Keratinocyte (primary cell): ENCODE measurements around the gene EIF6. TPM values are rescaled to one million over a fixed set of nuclear protein-coding genes. Genes with fewer than 3 reads are reported as not detected.

Experiments
- DNase-seq: peaks from one replicate; pipeline ENCODE4 v3.0.0-alpha.2; 2011; ENCODE audit warnings: low read depth, missing footprints, low spot score
- FAIRE-seq: peaks from 2 replicates; lab custom pipeline; 2011; peaks lifted over from hg19 to GRCh38; lab: Jason Lieb, UNC
- H2AFZ ChIP-seq: 2 replicates; pipeline ENCODE4 v1.6.0; 2012; ENCODE audit warnings: low read length, control low read depth, inconsistent platforms; ENCODE audit not compliant: control insufficient read depth
- H3K27ac ChIP-seq: 2 replicates; pipeline ENCODE4 v1.5.1; 2011; ENCODE audit warnings: low read length; ENCODE audit not compliant: control insufficient read depth, insufficient read depth
- H3K27me3 ChIP-seq: 3 replicates; pipeline ENCODE4 v1.6.0; 2011; ENCODE audit warnings: low read length; ENCODE audit not compliant: control insufficient read depth, insufficient read depth; ENCODE audit errors: extremely low read depth
- H3K36me3 ChIP-seq, 2 experiments: 2 replicates in 1 of 2; 3 replicates in 1 of 2; pipeline ENCODE4 v1.5.1; 2011; ENCODE audit warnings: low read length in 2 of 2, mild to moderate bottlenecking in 1 of 2; ENCODE audit not compliant: control insufficient read depth in 2 of 2, insufficient read depth in 2 of 2; ENCODE audit errors: extremely low read depth in 1 of 2
- H3K4me1 ChIP-seq: 3 replicates; pipeline ENCODE4 v1.5.1; 2011; ENCODE audit warnings: low read length; ENCODE audit not compliant: control insufficient read depth, insufficient read depth; ENCODE audit errors: extremely low read depth
- H3K4me2 ChIP-seq: 3 replicates; pipeline ENCODE4 v1.6.0; 2011; ENCODE audit warnings: low read depth, low read length; ENCODE audit not compliant: control insufficient read depth, insufficient read depth; ENCODE audit errors: extremely low read depth
- H3K4me3 ChIP-seq, 3 experiments: fragments of 200-600 bp in 1 of 3; sonication (generic) in 1 of 3; 2 replicates in 2 of 3; 3 replicates in 1 of 3; pipeline ENCODE4 v1.5.1; 2011 to 2016; ENCODE audit warnings: low read length in 3 of 3, mild to moderate bottlenecking in 3 of 3, control low read depth in 2 of 3, inconsistent platforms in 1 of 3, low read depth in 1 of 3, mixed read lengths in 1 of 3, mixed run types in 1 of 3, moderate library complexity in 1 of 3; ENCODE audit not compliant: control insufficient read depth in 2 of 3, insufficient read depth in 2 of 3; ENCODE audit errors: extremely low read depth in 1 of 3
- H3K79me2 ChIP-seq: 2 replicates; pipeline ENCODE4 v1.6.0; 2012; ENCODE audit warnings: low read length; ENCODE audit not compliant: control insufficient read depth, insufficient read depth
- H3K9ac ChIP-seq: 3 replicates; pipeline ENCODE4 v1.6.0; 2011; ENCODE audit warnings: low read length; ENCODE audit not compliant: control insufficient read depth, insufficient read depth; ENCODE audit errors: extremely low read depth
- H3K9me1 ChIP-seq: 3 replicates; pipeline ENCODE4 v1.6.0; 2011; ENCODE audit warnings: low read length; ENCODE audit not compliant: control insufficient read depth, insufficient read depth; ENCODE audit errors: extremely low read depth
- H3K9me3 ChIP-seq: 2 replicates; pipeline ENCODE4 v1.5.1; 2012; ENCODE audit warnings: low read depth, low read length; ENCODE audit not compliant: control insufficient read depth
- H4K20me1 ChIP-seq: 3 replicates; pipeline ENCODE4 v1.6.0; 2011; ENCODE audit warnings: low read length; ENCODE audit not compliant: control insufficient read depth, insufficient read depth; ENCODE audit errors: extremely low read depth
- CTCF ChIP-seq, 3 experiments: IDR thresholded peaks in 1 of 3; conservative IDR thresholded peaks in 1 of 3; optimal IDR thresholded peaks in 1 of 3; 2 replicates in 2 of 3; 3 replicates in 1 of 3; pipeline versions ENCODE3 to v1.5.1; 2011; ENCODE audit warnings: low read length in 3 of 3, mild to moderate bottlenecking in 3 of 3, moderate library complexity in 2 of 3, control low read depth in 1 of 3, inconsistent platforms in 1 of 3; ENCODE audit not compliant: insufficient read depth in 2 of 3; ENCODE audit errors: extremely low read depth in 1 of 3
- EZH2 ChIP-seq: IDR thresholded peaks from one replicate; pipeline ENCODE4 v1.6.1; 2012; ENCODE audit warnings: inconsistent platforms, mild to moderate bottlenecking, low read length, moderate library complexity
- dilution Hi-C: fragments of 300-500 bp; cut with MboI; formaldehyde crosslinking; loops from one replicate; pipeline ENCODE4 v1.7.0; 2020; ENCODE audit warnings: low sequenced_read_pairs; ENCODE audit not compliant: extremely low pct_ligation_motif_present
- polyA plus RNA-seq, 5 experiments: library from polyadenylated mRNA; depleted of rRNA in 3 of 5; stranded (reverse) in 3 of 5; stranded (forward) in 1 of 5; unstranded in 1 of 5; fragments of >200 nt; gene quantifications; 1 replicate in 1 of 5; 2 replicates in 3 of 5; 3 replicates in 1 of 5; pipeline versions ENCODE4 v1.2.1 to v1.2.3, GENCODE V29; 2011 to 2012; ENCODE audit warnings: missing spikeins in 2 of 5, low read depth in 1 of 5, low replicate concordance in 1 of 5

Gene EIF6
- polyA plus RNA-seq, 1 donor (not counting 4 experiments of a cell fraction or from before 2014, with no cell fraction given) = 206 TPM

GRCh38 chr20:35319192-35319870 is 34.8 kb upstream of the EIF6 start:
- H3K4me1 ChIP-seq = peaks cover 47% of the 10 kb centered on the region
- no peaks in the 10 kb centered on the region for H3K27me3 ChIP-seq
- no peak overlapping the region for H3K9ac ChIP-seq
- DNase-seq (no peak), FAIRE-seq (no peak)
- dilution Hi-C loops = no loop called here
- H3K79me2 ChIP-seq = no peaks in the 10 kb centered on the region
- H3K9me3 ChIP-seq = no peaks in the 10 kb centered on the region
- H3K9me1 ChIP-seq = no peaks in the 10 kb centered on the region
- peak overlapping the region; percentile 77 for H3K27ac ChIP-seq
- no peak overlapping the region for H3K4me3 ChIP-seq
- H3K36me3 ChIP-seq = peaks cover 0 to 8% of the 10 kb centered on the region in 2 experiments
- H3K4me2 ChIP-seq = peak overlapping the region; percentile 66
- no peaks in the 10 kb centered on the region for H4K20me1 ChIP-seq
- no peak for TF ChIP-seq EZH2
- TF ChIP-seq CTCF (optimal IDR thresholded peaks at IDR 0.05 in 1 of 3, IDR thresholded peaks at IDR 0.05 in 1 of 3, conservative IDR thresholded peaks at IDR 0.05 in 1 of 3; ENCODE audit: extremely low read depth in 1 of 3, insufficient read depth in 2 of 3, low read length in 3 of 3) = no peak
- H2AFZ ChIP-seq = no peak overlapping the region

GRCh38 chr20:35318502-35319157 is 34.1 kb upstream of the EIF6 start:
- peak overlapping the region; percentile 45 for H3K9ac ChIP-seq
- TF ChIP-seq EZH2 (no peak), CTCF (optimal IDR thresholded peaks at IDR 0.05 in 1 of 3, IDR thresholded peaks at IDR 0.05 in 1 of 3, conservative IDR thresholded peaks at IDR 0.05 in 1 of 3; ENCODE audit: extremely low read depth in 1 of 3, insufficient read depth in 2 of 3, low read length in 3 of 3) (no peak)
- H3K27me3 ChIP-seq = no peaks in the 10 kb centered on the region
- H3K4me3 ChIP-seq = no peak overlapping the region
- H3K79me2 ChIP-seq = no peaks in the 10 kb centered on the region
- no peaks in the 10 kb centered on the region for H3K9me1 ChIP-seq
- no peaks in the 10 kb centered on the region for H3K9me3 ChIP-seq
- FAIRE-seq = peak; percentile 99
- no peaks in the 10 kb centered on the region for H4K20me1 ChIP-seq
- H2AFZ ChIP-seq = no peak overlapping the region
- peaks cover 0 to 11% of the 10 kb centered on the region in 2 experiments for H3K36me3 ChIP-seq
- peak overlapping the region; percentile 77 for H3K27ac ChIP-seq
- DNase-seq = peak; percentile 94
- H3K4me2 ChIP-seq = peak overlapping the region; percentile 66
- peaks cover 48% of the 10 kb centered on the region for H3K4me1 ChIP-seq
- dilution Hi-C loops = no loop called here
